Left lung (tissue), 10 donors: Measurements from ENCODE around the gene CMTM3. TPM values are rescaled to one million over a fixed set of nuclear protein-coding genes. Genes with fewer than 3 reads are reported as not detected.
A peak's percentile ranks its signal among the peaks of the same experiment; 100 is the strongest.
"Not testable (repeated sequence)": the region's sequence is repeated elsewhere in the genome, so short reads cannot be mapped to it uniquely, and the experiment has no call there.

Source experiments
- ATAC-seq: fragments of 200-7000 bp; cut with Tn5 transposase; one replicate; pipeline ENCODE4 v1.9.1; 2020; ENCODE audit warnings: moderate library complexity
- DNase-seq, 4 donors: peaks; one replicate each; pipeline ENCODE4 v3.0.0-alpha.2; 2013 to 2020
- H3K27ac ChIP-seq, 2 donors: fragments of 200-600 bp; sonication (generic) in 1 of 2; one replicate each; pipeline versions ENCODE4 v1.5.0 to v1.8.0; 2020 to 2021
- H3K27me3 ChIP-seq, 2 donors: fragments of 200-600 bp; sonication (generic) in 1 of 2; one replicate each; pipeline versions ENCODE4 v1.5.0 to v1.8.0; 2020 to 2021
- H3K36me3 ChIP-seq, 2 donors: fragments of 200-600 bp; sonication (generic) in 1 of 2; one replicate each; pipeline versions ENCODE4 v1.5.0 to v1.8.0; 2020 to 2021
- H3K4me1 ChIP-seq, 2 donors: fragments of 200-600 bp; one replicate each; pipeline ENCODE4 v1.8.0; 2021
- H3K4me3 ChIP-seq, 2 donors: fragments of 200-600 bp; sonication (generic) in 1 of 2; one replicate each; pipeline versions ENCODE4 v1.5.0 to v1.8.0; 2020 to 2021; ENCODE audit warnings: mild to moderate bottlenecking in 1 of 2
- H3K9me3 ChIP-seq, 2 donors: fragments of 200-600 bp; sonication (generic) in 1 of 2; one replicate each; pipeline versions ENCODE4 v1.5.0 to v1.8.0; 2020 to 2021
- intact Hi-C, 2 donors: fragments of 100-400 bp; cut with DNase I; formaldehyde crosslinking; loops; one replicate each; pipeline versions ENCODE4 v1.11.2 to v1.14.2; 2022
- polyA plus RNA-seq, 6 donors: library from polyadenylated mRNA; unstranded; fragments of 120-200 nt; gene quantifications; one replicate each; pipeline ENCODE4 v1.2.1, GENCODE V29; 2013; ENCODE audit not compliant: insufficient read length in 6 of 6
- total RNA-seq, 2 donors: library from RNA; stranded (reverse); fragmentation: NEBNext Ultra II Directional; extraction: Animal tissue kit (Norgen Biotek cat#: 25700); gene quantifications; one replicate each; pipeline ENCODE4 v1.2.1, GENCODE V29; 2021
- TF ChIP-seq, protein P1 (sequence below), 2 donors: fragments of 200-600 bp; sonication (generic) in 1 of 2; IDR thresholded peaks; one replicate each; pipeline versions ENCODE4 v1.5.0 to v1.8.0; 2021; ENCODE audit warnings: antibody characterized with exemption in 2 of 2
- donor health status: DM: no; HTN: yes; CAD: no.
- donor health status: DM: no; HTN: no; CAD: no.

CMTM3 gene
- total and polyA plus RNA-seq, 8 donors: 42.6 to 102 (median 82.9) TPM

DNA sequence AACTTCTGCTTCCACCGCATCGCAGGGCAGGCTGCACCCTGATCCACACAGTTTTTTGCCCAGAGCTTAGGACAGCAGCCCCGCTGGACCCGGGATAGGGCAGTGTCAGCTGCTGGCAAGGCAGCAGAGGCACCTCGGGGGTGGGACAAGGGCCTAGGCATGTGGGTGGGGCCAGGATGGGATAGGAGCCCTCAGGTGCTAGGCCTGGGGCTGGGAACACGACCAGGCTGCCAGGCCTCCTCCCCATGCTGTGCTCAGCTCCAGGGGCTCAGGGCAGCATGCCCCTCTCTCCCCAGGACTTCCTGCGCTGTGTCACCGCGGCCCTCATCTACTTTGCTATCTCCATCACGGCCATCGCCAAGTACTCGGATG is 4.6 kb downstream of the CMTM3 start:
- intact Hi-C loops: loop anchor here in 1 of 2 donors (10.0 kb wide), 1 partner anchor 124 kb away; no protein-coding TSS in a partner anchor
- H3K9me3 ChIP-seq: no peaks in the 10 kb centered on the region
- H3K27ac ChIP-seq: no peak overlapping the region
- H3K4me1 ChIP-seq: peaks cover 9 to 38% of the 10 kb centered on the region in 2 donors
- peaks cover 0 to 57% of the 10 kb centered on the region in 2 donors for H3K36me3 ChIP-seq
- peaks cover 0 to 8% of the 10 kb centered on the region in 2 donors for H3K27me3 ChIP-seq
- no peak overlapping the region for H3K4me3 ChIP-seq
- DNase-seq (no peak), ATAC-seq (no peak)
- TF ChIP-seq, protein P1, sequence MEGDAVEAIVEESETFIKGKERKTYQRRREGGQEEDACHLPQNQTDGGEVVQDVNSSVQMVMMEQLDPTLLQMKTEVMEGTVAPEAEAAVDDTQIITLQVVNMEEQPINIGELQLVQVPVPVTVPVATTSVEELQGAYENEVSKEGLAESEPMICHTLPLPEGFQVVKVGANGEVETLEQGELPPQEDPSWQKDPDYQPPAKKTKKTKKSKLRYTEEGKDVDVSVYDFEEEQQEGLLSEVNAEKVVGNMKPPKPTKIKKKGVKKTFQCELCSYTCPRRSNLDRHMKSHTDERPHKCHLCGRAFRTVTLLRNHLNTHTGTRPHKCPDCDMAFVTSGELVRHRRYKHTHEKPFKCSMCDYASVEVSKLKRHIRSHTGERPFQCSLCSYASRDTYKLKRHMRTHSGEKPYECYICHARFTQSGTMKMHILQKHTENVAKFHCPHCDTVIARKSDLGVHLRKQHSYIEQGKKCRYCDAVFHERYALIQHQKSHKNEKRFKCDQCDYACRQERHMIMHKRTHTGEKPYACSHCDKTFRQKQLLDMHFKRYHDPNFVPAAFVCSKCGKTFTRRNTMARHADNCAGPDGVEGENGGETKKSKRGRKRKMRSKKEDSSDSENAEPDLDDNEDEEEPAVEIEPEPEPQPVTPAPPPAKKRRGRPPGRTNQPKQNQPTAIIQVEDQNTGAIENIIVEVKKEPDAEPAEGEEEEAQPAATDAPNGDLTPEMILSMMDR (IDR thresholded peaks at IDR 0.05): no peak

DNA sequence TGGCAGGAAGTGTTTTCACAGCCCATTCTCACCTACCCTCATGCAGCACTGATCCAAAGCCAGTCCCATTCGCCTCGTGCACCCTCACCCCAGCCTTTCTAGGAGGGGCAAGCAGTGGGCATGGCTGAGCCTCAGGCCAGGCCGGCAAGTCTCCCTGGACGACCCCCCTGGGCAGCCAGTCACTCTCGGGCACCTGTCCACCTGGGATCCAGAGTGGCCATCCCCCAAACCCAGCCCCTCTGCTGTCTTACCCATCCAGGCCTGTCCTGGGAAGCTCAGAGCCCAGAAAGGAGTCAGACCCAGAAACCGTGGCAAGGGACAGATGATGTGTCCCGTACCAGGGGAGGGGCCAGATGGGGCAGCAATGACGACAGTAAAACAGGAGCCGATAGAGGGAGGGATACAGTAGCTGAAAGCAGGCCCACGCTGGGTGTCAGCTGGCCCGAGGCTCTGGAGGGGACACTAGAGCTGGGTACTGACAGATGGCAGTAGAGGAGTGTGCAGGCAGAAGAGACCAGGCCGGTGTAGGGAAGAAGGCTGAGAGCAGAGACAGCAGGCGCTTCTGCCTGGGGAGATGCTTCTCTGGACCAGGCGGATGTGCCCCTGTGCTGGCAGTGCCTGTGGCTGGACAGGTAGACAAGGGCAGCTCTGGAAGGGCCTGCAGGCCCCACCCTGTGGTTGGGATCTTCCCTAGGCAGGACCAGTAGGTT is 5.8 kb downstream of the CMTM3 start:
- TF ChIP-seq, protein P1 (IDR thresholded peaks at IDR 0.05): no peak
- Histone ChIP-seq H3K27me3 (peaks cover 0 to 1% of the 10 kb centered on the region in 2 donors), H3K36me3 (peaks cover 0 to 69% of the 10 kb centered on the region in 2 donors), H3K9me3 (no peaks in the 10 kb centered on the region), H3K4me3 (no peak overlapping the region), H3K27ac (no peak overlapping the region), H3K4me1 (peaks cover 9 to 35% of the 10 kb centered on the region in 2 donors)
- DNase-seq (no peak), ATAC-seq (no peak)
- intact Hi-C loops: no loop called here

DNA sequence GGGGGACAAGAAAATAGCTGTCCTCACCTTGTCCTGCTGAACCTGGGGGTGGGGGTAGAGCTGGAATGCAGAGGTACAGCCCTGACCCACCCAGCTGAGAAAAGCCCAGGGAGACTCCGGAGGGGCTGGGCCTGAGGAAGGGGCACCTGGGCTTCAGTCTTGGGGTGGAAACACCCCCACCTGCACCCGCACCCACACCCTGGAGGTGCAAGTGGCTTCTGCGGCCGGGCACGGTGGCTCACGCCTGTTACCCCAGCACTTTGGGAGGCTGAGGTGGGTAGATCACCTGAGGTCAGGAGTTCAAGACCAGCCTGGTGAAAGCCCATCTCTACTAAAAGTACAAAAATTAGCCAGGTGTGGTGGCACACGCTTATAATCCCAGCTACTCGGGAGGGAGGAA is 7.4 kb downstream of the CMTM3 start:
- ATAC-seq, DNase-seq, H3K27me3 ChIP-seq, H3K9me3 ChIP-seq, intact Hi-C loops, H3K27ac ChIP-seq, H3K4me3 ChIP-seq: not testable (repeated sequence)
- peaks cover 3 to 21% of the 10 kb centered on the region in 2 donors for H3K4me1 ChIP-seq
- peaks cover 0 to 72% of the 10 kb centered on the region in 2 donors for H3K36me3 ChIP-seq

DNA sequence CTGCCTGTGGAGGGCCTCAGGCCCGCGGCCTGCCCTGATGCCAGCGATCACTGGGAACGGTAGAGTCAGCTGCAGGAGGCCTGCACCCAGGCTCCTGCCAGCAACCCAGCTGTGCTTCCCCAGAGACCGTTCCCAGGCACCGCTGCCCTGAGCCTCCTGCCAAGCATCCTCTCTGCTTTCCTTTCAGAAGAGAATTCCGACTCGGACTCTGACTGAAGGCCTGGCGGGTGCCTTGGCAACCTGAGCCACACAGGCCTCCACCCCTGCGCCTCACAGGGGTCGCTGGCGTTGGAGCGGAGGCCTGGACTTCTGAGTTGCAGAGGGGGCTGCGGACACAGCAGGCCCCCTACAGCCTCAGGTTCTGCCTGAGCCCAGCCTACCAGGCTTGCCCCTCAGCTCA is 7.9 kb downstream of the CMTM3 start:
- no peaks in the 10 kb centered on the region for H3K27me3 ChIP-seq
- DNase-seq (peak in 1 of 4 donors; percentile 73), ATAC-seq (no peak)
- TF ChIP-seq, protein P1 (IDR thresholded peaks at IDR 0.05): no peak
- peaks cover 3 to 17% of the 10 kb centered on the region in 2 donors for H3K4me1 ChIP-seq
- H3K9me3 ChIP-seq: no peaks in the 10 kb centered on the region
- peaks cover 0 to 72% of the 10 kb centered on the region in 2 donors for H3K36me3 ChIP-seq
- intact Hi-C loops: no loop called here
- H3K27ac ChIP-seq: no peak overlapping the region
- no peak overlapping the region for H3K4me3 ChIP-seq

DNA sequence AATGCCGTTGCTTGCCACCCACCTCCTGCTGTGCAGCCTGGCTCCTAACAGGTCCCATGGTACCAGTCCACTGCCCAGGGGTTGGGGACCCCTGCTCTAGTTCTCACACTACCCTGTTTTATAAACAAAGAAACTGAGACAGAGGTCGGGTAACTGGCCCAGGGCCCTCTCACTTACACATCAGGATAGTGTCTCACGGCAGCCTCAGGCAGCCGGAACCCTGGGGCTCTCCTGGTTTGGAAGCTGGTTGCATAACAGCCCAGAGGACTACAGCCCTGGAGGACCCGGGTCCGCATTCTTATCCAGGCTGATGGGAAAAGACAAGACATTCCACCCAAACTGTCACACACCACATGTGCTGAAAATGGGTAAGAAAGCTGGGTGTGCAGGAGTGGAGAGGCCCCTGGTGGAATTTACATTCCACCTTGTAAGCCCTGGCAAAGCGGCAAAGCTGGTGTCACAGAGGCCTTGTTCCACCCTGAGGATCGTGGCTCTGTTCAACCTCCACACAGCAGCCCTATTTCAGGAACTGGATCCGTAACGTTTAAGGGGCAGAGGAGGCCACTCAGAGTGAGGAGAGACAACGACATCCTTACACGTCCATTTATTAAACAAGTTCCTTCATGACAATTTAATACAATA is 9.8 kb downstream of the CMTM3 start:
- Histone ChIP-seq H3K36me3 (peaks cover 0 to 63% of the 10 kb centered on the region in 2 donors), H3K27me3 (no peaks in the 10 kb centered on the region), H3K4me3 (no peak overlapping the region), H3K9me3 (no peaks in the 10 kb centered on the region), H3K27ac (no peak overlapping the region), H3K4me1 (peaks cover 5% of the 10 kb centered on the region in 2 donors)
- intact Hi-C loops: no loop called here
- ATAC-seq (no peak), DNase-seq (no peak)
- TF ChIP-seq, protein P1 (IDR thresholded peaks at IDR 0.05): no peak
